Measurements from ENCODE around the gene METTL25B. TPM values are rescaled to one million over a fixed set of nuclear protein-coding genes. Genes with fewer than 3 reads are reported as not detected.
A peak's percentile ranks its signal among the peaks of the same experiment; 100 is the strongest.

METTL25B gene
- total and polyA plus RNA-seq, 2 of the 13 experiments (the other 11 are each of a cell fraction or from before 2014, with no cell fraction given), result 11.9 to 24.0 TPM

GRCh38 chr1:156741481-156741983, 13.3 kb downstream of the METTL25B start:
- H3K4me3 ChIP-seq (replicated peaks in 1 of 3; ENCODE audit: insufficient read depth in 1 of 3, low read depth in 2 of 3, low read length in 3 of 3), result peak overlapping the region in 2 of 3 experiments; percentile 7 to 27; a peak in 3 of 6 replicates
- CTCF ChIA-PET (ENCODE audit: low intra/inter-chr PET ratio, low total read pairs), result no interaction called here
- in situ Hi-C loops (cut with HindIII; ENCODE audit: extremely low pct_ligation_motif_present, low pct_unique_long_range_greater_than_20kb), result no loop called here
- 64% methylated on average over 8 of the region's 8 CpGs for WGBS (ENCODE audit: low lambda C conversion rate)
- peak overlapping the region; percentile 45 for H3K9ac ChIP-seq (ENCODE audit: insufficient read depth, low read depth, low read length)
- POLR2A ChIA-PET, result interaction anchor here (0.7 to 3.3 kb wide), 12 partner anchors 9 to 1805 kb away, joined by 3 to 125 read pairs (median 4); partner anchors contain the start of genes CRABP2, HDGF, ISG20L2 and MEF2D
- peaks cover 11% of the 10 kb centered on the region for H4K20me1 ChIP-seq (ENCODE audit: insufficient read depth, low read length)
- DNase-seq (ENCODE audit: low spot score), result no peak
- no TSS peak for BruUV-seq (replicated peaks)
- peaks cover 11 to 37% of the 10 kb centered on the region in 2 experiments; a peak in 4 of 5 replicates for H3K36me3 ChIP-seq (replicated peaks in 1 of 2; ENCODE audit: control insufficient read depth in 1 of 2, insufficient read depth in 2 of 2, low read length in 2 of 2)
- no peaks in the 10 kb centered on the region for H3K9me3 ChIP-seq (ENCODE audit: low read length)
- H3K4me2 ChIP-seq (ENCODE audit: low read depth, low read length), result peak overlapping the region; percentile 69
- H3K79me2 ChIP-seq (ENCODE audit: insufficient read depth, low read length), result peaks cover 24% of the 10 kb centered on the region
- no peak overlapping the region for H2AFZ ChIP-seq (ENCODE audit: low read length)
- peak overlapping the region; percentile 64 for H3K27ac ChIP-seq (ENCODE audit: extremely low read length, insufficient read depth, low read length)
- no peaks in the 10 kb centered on the region; a peak in 1 of 5 replicates for H3K27me3 ChIP-seq (ENCODE audit: control insufficient read depth in 1 of 2, insufficient read depth in 2 of 2, low read length in 2 of 2)
- FAIRE-seq, result no peak
- intact Hi-C loops (cut with micrococcal nuclease; ENCODE audit: unreplicated experiment), result loop anchor here (1.0 kb wide), 1 partner anchor 26 kb away; the partner anchor contains the start of gene PRCC
- peaks cover 29% of the 10 kb centered on the region for H3K4me1 ChIP-seq (ENCODE audit: insufficient read depth, low read length)
- no peak for ATAC-seq
- TF ChIP-seq ZNF280D (CRISPR knock-in tag; IDR thresholded peaks at IDR 0.05), result no peak
- TF ChIP-seq MAFK (conservative IDR thresholded peaks at IDR 0.05 in 1 of 2, IDR thresholded peaks at IDR 0.05 in 1 of 2; ENCODE audit: low read length in 2 of 2), result no peak
- TF ChIP-seq E2F5 (CRISPR knock-in tag; conservative IDR thresholded peaks at IDR 0.05), result 0 out of 2 replicates have a peak, but pooled peaks have one; percentile 1
- TF ChIP-seq ZBTB10 (CRISPR knock-in tag; IDR thresholded peaks at IDR 0.05; ENCODE audit: borderline replicate concordance), result no peak
- no peak for TF ChIP-seq KAT2B (IDR thresholded peaks at IDR 0.05; ENCODE audit: borderline replicate concordance, low read depth, low read length)
- 0 out of 2 replicates have a peak, but pooled peaks have one; percentile 2 for TF ChIP-seq HOXA5 (CRISPR knock-in tag; IDR thresholded peaks at IDR 0.05)
- 0 out of 2 replicates have a peak, but pooled peaks have one; percentile 40 for TF ChIP-seq NFIC (IDR thresholded peaks at IDR 0.05; ENCODE audit: low read length)
- TF ChIP-seq DPF2 (CRISPR knock-in tag; IDR thresholded peaks at IDR 0.05; ENCODE audit: borderline replicate concordance, low read depth), result no peak
- TF ChIP-seq TCF7L2 (IDR thresholded peaks at IDR 0.05; ENCODE audit: low read depth, low read length), result no peak
- TF ChIP-seq HDAC2 (CRISPR knock-in tag; IDR thresholded peaks at IDR 0.05), result no peak
- TF ChIP-seq ZNF431 (CRISPR knock-in tag; IDR thresholded peaks at IDR 0.05; ENCODE audit: borderline replicate concordance, low read depth), result no peak

Measured in HepG2 (cell line).